Inflammatory macrophage treated with lipopolysaccharide for 4 hours (primary cell): ENCODE measurements around the gene ACSS3.
"Not testable (repeated sequence)": the region's sequence is repeated elsewhere in the genome, so short reads cannot be mapped to it uniquely, and the experiment has no call there.

Source experiments
- DNase-seq: peaks from one replicate; pipeline ENCODE4 v3.0.0-alpha.2; 2020

Gene ACSS3

GRCh38 chr12:81095501-81096232 is 17.8 kb downstream of the ACSS3 start:
- no peak for DNase-seq

GRCh38 chr12:81105687-81106086 is 27.8 kb downstream of the ACSS3 start:
- DNase-seq: no peak

GRCh38 chr12:81114226-81114625 is 36.3 kb downstream of the ACSS3 start:
- DNase-seq: no peak

GRCh38 chr12:81119069-81119468 is 41.2 kb downstream of the ACSS3 start:
- DNase-seq: not testable (repeated sequence)

- DNase-seq: no peak
Observed at GRCh38 chr12:81120961-81121360, 43.1 kb downstream of the ACSS3 start.

GRCh38 chr12:81123611-81124010 is 45.7 kb downstream of the ACSS3 start:
- no peak for DNase-seq

GRCh38 chr12:81125691-81126090 is 47.8 kb downstream of the ACSS3 start:
- no peak for DNase-seq

GRCh38 chr12:81128930-81129554 is 51.2 kb downstream of the ACSS3 start:
- DNase-seq: peak; percentile 23

GRCh38 chr12:81136519-81136918 is 58.6 kb downstream of the ACSS3 start:
- DNase-seq: no peak

GRCh38 chr12:81137801-81138200 is 59.9 kb downstream of the ACSS3 start:
- no peak for DNase-seq

GRCh38 chr12:81141217-81141616 is 63.3 kb downstream of the ACSS3 start:
- no peak for DNase-seq

- no peak for DNase-seq
Observed at GRCh38 chr12:81143057-81143456, 65.2 kb downstream of the ACSS3 start.

- DNase-seq: no peak
Observed at GRCh38 chr12:81146228-81147225, 68.6 kb downstream of the ACSS3 start.

- no peak for DNase-seq
Observed at GRCh38 chr12:81147292-81147919, 69.5 kb downstream of the ACSS3 start.

- no peak for DNase-seq
Observed at GRCh38 chr12:81150382-81150781, 72.5 kb downstream of the ACSS3 start.

- DNase-seq: no peak
Observed at GRCh38 chr12:81159856-81160255, 82.0 kb downstream of the ACSS3 start.

- DNase-seq: no peak
Observed at GRCh38 chr12:81161680-81162079, 83.8 kb downstream of the ACSS3 start.

GRCh38 chr12:81162391-81163136 is 84.7 kb downstream of the ACSS3 start:
- DNase-seq: no peak

- no peak for DNase-seq
Observed at GRCh38 chr12:81164827-81165226, 86.9 kb downstream of the ACSS3 start.

- DNase-seq: no peak
Observed at GRCh38 chr12:81166790-81167189, 88.9 kb downstream of the ACSS3 start.

- DNase-seq: no peak
Observed at GRCh38 chr12:81167694-81168093, 89.8 kb downstream of the ACSS3 start.

- no peak for DNase-seq
Observed at GRCh38 chr12:81168445-81168844, 90.6 kb downstream of the ACSS3 start.
